HEK293 (cell line): Measurements from ENCODE around the gene CS.
A peak's percentile ranks its signal among the peaks of the same experiment; 100 is the strongest.

Experiments used
- CTCF ChIA-PET: fragments of 350-600 bp; formaldehyde crosslinking; extraction: SDS; loops from one replicate; lab custom pipeline; 2021; ENCODE audit warnings: antibody characterized with exemption; lab: Yijun Ruan, JAX
- POLR2A ChIA-PET: fragments of 300-600 bp; formaldehyde crosslinking; extraction: SDS; loops from one replicate; lab custom pipeline; 2020; ENCODE audit warnings: antibody characterized with exemption, inconsistent platforms; lab: Yijun Ruan, JAX
- H3K27ac ChIP-seq: fragments of 200-500 bp; sonication (Bioruptor generic); 2 replicates; pipeline ENCODE4 v1.5.1; 2014; ENCODE audit warnings: low read depth, low read length, control low read depth, inconsistent platforms; ENCODE audit errors: extremely low read depth
- H3K36me3 ChIP-seq, 2 experiments: fragments of 200-500 bp in 1 of 2; sonication (Bioruptor generic) in 1 of 2; 1 replicate in 1 of 2; 2 replicates in 1 of 2; pipeline ENCODE4 v1.5.1; 2014 to 2017; ENCODE audit warnings: inconsistent platforms in 2 of 2, low read length in 2 of 2; ENCODE audit not compliant: control insufficient read depth in 2 of 2, insufficient read depth in 1 of 2
- H3K4me1 ChIP-seq: fragments of 200-500 bp; sonication (Bioruptor generic); 2 replicates; pipeline ENCODE4 v1.5.1; 2014; ENCODE audit warnings: mild to moderate bottlenecking, low read length, inconsistent platforms; ENCODE audit not compliant: control insufficient read depth, insufficient read depth
- H3K4me3 ChIP-seq: 2 replicates; pipeline ENCODE4 v1.5.1; 2011; ENCODE audit warnings: low read depth, mild to moderate bottlenecking, control low read depth, low read length, moderate library complexity
- H3K9me3 ChIP-seq: fragments of 200-500 bp; sonication (Bioruptor generic); 2 replicates; pipeline ENCODE4 v1.5.1; 2014; ENCODE audit warnings: low read depth, low read length, inconsistent platforms; ENCODE audit not compliant: control insufficient read depth, insufficient read depth
- FEZF1 ChIP-seq: fragments of 450-650 bp; formaldehyde crosslinking; IDR thresholded peaks from 2 replicates; pipeline ENCODE4 v1.5.1; 2016; ENCODE audit warnings: missing biosample characterization, missing genetic modification characterization
- HOXA7 ChIP-seq: sonication (generic); formaldehyde crosslinking; IDR thresholded peaks from 2 replicates; pipeline ENCODE4 v1.8.1; 2022; ENCODE audit warnings: missing genetic modification reagents, borderline replicate concordance
- HOXC10 ChIP-seq: sonication (generic); formaldehyde crosslinking; IDR thresholded peaks from 2 replicates; pipeline ENCODE4 v1.8.1; 2023; ENCODE audit warnings: mild to moderate bottlenecking, missing genetic modification reagents
- KLF1 ChIP-seq: fragments of 450-650 bp; formaldehyde crosslinking; IDR thresholded peaks from 2 replicates; pipeline ENCODE4 v1.5.1; 2016; ENCODE audit warnings: missing biosample characterization, missing genetic modification characterization
- PRDM1 ChIP-seq: fragments of 450-650 bp; formaldehyde crosslinking; IDR thresholded peaks from 2 replicates; pipeline ENCODE4; 2016; ENCODE audit warnings: missing biosample characterization, missing genetic modification characterization
- SALL2 ChIP-seq: fragments of 450-650 bp; formaldehyde crosslinking; IDR thresholded peaks from 2 replicates; pipeline ENCODE4 v1.5.0; 2017; ENCODE audit warnings: missing biosample characterization, mild to moderate bottlenecking, missing genetic modification characterization, borderline replicate concordance
- TRIM28 ChIP-seq: IDR thresholded peaks from 2 replicates; pipeline ENCODE4 v1.6.1; 2011; ENCODE audit warnings: low read length, control low read depth, borderline replicate concordance
- YY1 ChIP-seq: fragments of 450-650 bp; formaldehyde crosslinking; IDR thresholded peaks from 2 replicates; pipeline ENCODE4 v1.5.1; 2018; ENCODE audit warnings: missing biosample characterization, missing genetic modification characterization
- ZBTB8A ChIP-seq: fragments of 450-650 bp; formaldehyde crosslinking; IDR thresholded peaks from 2 replicates; pipeline ENCODE4 v1.5.1; 2016; ENCODE audit warnings: missing biosample characterization, missing genetic modification characterization
- ZNF146 ChIP-seq: fragments of 450-650 bp; formaldehyde crosslinking; IDR thresholded peaks from 2 replicates; pipeline ENCODE4 v1.5.1; 2016; ENCODE audit warnings: missing biosample characterization, missing genetic modification characterization
- ZNF169 ChIP-seq: fragments of 450-650 bp; formaldehyde crosslinking; IDR thresholded peaks from 2 replicates; pipeline ENCODE4 v1.5.1; 2016; ENCODE audit warnings: missing biosample characterization, missing genetic modification characterization
- ZNF184 ChIP-seq: fragments of 450-650 bp; IDR thresholded peaks from 2 replicates; pipeline ENCODE4 v1.5.1; 2018; ENCODE audit warnings: missing biosample characterization, mild to moderate bottlenecking, missing genetic modification characterization
- ZNF19 ChIP-seq: fragments of 450-650 bp; formaldehyde crosslinking; IDR thresholded peaks from 2 replicates; pipeline ENCODE4; 2016; ENCODE audit warnings: missing biosample characterization, missing genetic modification characterization, low read depth
- ZNF366 ChIP-seq: fragments of 450-650 bp; formaldehyde crosslinking; conservative IDR thresholded peaks from 2 replicates; pipeline ENCODE4 v1.5.1; 2016; ENCODE audit warnings: missing biosample characterization, missing genetic modification characterization
- ZNF473 ChIP-seq: fragments of 450-650 bp; formaldehyde crosslinking; IDR thresholded peaks from 2 replicates; pipeline ENCODE4 v1.5.1; 2017; ENCODE audit warnings: missing biosample characterization, missing genetic modification characterization
- ZNF48 ChIP-seq: fragments of 450-650 bp; formaldehyde crosslinking; IDR thresholded peaks from 2 replicates; pipeline ENCODE4 v1.5.1; 2016; ENCODE audit warnings: missing biosample characterization, missing genetic modification characterization
- ZNF521 ChIP-seq: fragments of 450-650 bp; formaldehyde crosslinking; IDR thresholded peaks from 2 replicates; pipeline ENCODE4 v1.5.1; 2017; ENCODE audit warnings: missing biosample characterization, mild to moderate bottlenecking, missing genetic modification characterization
- ZNF549 ChIP-seq: fragments of 450-650 bp; IDR thresholded peaks from 2 replicates; pipeline ENCODE4 v1.5.1; 2018; ENCODE audit warnings: missing biosample characterization, missing genetic modification characterization, mild to moderate bottlenecking, inconsistent platforms, moderate library complexity
- ZNF560 ChIP-seq: fragments of 450-650 bp; formaldehyde crosslinking; IDR thresholded peaks from 2 replicates; pipeline ENCODE4 v1.5.1; 2017; ENCODE audit warnings: missing biosample characterization, missing genetic modification characterization, borderline replicate concordance
- ZNF596 ChIP-seq: fragments of 450-650 bp; IDR thresholded peaks from 2 replicates; pipeline ENCODE4 v1.5.0; 2018; ENCODE audit warnings: missing biosample characterization, mild to moderate bottlenecking, missing genetic modification characterization, moderate library complexity
- ZNF600 ChIP-seq: fragments of 450-650 bp; formaldehyde crosslinking; IDR thresholded peaks from 2 replicates; pipeline ENCODE4 v1.5.1; 2016; ENCODE audit warnings: missing biosample characterization, missing genetic modification characterization
- ZSCAN23 ChIP-seq: fragments of 450-650 bp; formaldehyde crosslinking; IDR thresholded peaks from 2 replicates; pipeline ENCODE4 v1.5.1; 2016; ENCODE audit warnings: missing biosample characterization, missing genetic modification characterization
- TF ChIP-seq, protein P1 (sequence below): fragments of 450-650 bp; formaldehyde crosslinking; IDR thresholded peaks from 2 replicates; pipeline ENCODE4 v1.5.1; 2016; ENCODE audit warnings: missing biosample characterization, missing genetic modification characterization
- TF ChIP-seq, protein P2 (sequence below): fragments of 450-650 bp; formaldehyde crosslinking; conservative IDR thresholded peaks from 2 replicates; pipeline ENCODE4 v1.5.1; 2016; ENCODE audit warnings: low read depth, missing biosample characterization, missing genetic modification characterization
- TF ChIP-seq, protein P3 (sequence below): fragments of 450-650 bp; formaldehyde crosslinking; conservative IDR thresholded peaks from 2 replicates; pipeline ENCODE4 v1.5.1; 2016; ENCODE audit warnings: low read depth, missing biosample characterization, missing genetic modification characterization

Gene CS

DNA sequence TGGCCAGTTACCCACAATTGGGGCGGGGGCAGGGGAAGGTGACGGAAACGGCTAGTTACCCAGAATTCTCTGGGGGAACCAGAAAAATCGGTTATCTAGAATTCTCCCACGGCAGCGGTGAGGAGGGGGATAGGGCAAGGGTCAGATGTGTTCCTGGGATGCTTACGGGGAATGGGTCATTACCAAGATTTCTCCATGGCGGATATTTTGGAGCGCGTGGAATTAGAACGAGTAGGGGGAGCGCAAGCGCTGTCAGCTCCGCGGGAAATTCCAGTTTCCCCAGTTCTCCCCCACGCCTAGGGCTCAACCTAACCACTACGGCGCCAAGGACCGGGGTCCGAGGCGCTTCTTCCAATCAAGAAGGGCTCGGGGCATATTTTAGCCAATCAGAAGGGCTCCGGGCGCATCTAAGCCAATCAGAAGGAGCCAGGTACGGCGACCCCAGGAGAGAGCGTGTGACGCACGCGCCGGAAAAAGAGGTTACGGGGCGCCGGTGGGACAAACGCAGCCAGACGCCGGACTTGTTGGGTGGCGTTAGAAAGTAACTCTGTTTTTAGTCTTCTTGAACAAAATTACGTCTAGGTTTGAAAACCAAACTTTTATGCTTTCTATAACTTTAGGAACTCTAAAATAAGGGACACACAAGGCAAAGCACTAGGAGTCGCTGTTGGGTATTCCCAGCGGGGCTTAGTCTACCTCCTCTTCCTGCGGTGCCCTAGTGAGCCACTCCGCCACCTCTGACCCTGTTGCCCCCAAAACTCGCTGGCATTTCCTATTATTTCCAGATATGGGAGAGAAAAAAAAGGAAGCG, 33.8 kb upstream of the CS start, which contains the start of gene PAN2 (continued):
- peak; percentile 88 for TF ChIP-seq ZNF596
- TF ChIP-seq, protein P1, sequence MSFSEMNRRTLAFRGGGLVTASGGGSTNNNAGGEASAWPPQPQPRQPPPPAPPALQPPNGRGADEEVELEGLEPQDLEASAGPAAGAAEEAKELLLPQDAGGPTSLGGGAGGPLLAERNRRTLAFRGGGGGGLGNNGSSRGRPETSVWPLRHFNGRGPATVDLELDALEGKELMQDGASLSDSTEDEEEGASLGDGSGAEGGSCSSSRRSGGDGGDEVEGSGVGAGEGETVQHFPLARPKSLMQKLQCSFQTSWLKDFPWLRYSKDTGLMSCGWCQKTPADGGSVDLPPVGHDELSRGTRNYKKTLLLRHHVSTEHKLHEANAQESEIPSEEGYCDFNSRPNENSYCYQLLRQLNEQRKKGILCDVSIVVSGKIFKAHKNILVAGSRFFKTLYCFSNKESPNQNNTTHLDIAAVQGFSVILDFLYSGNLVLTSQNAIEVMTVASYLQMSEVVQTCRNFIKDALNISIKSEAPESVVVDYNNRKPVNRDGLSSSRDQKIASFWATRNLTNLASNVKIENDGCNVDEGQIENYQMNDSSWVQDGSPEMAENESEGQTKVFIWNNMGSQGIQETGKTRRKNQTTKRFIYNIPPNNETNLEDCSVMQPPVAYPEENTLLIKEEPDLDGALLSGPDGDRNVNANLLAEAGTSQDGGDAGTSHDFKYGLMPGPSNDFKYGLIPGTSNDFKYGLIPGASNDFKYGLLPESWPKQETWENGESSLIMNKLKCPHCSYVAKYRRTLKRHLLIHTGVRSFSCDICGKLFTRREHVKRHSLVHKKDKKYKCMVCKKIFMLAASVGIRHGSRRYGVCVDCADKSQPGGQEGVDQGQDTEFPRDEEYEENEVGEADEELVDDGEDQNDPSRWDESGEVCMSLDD (tag by site-specific recombination): peak; percentile 92

DNA sequence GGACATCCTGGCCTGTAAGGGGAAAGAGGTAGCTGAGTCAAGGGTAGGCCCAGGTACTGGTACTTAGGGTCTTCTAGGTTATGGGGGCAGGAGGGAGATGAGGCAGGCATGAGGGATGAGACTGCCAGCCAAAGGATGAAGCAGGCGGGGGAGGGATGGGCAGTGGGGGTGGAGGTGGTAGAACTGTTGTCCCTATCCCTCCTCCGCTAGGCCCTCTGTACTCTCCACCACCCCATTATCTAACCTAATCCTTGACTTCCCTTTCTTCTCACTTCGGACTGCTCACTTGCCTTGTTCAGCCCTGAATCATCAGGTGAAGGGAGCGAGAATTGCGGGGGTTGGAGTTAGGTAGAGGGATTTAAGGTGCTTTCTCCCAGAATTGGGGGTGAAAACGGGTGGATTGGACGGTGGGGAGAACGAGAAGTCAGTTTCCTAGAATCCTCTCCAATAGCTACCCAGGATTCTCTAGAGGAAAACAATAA, 33.1 kb upstream of the CS start:
- peak overlapping the region; percentile 63 for H3K4me3 ChIP-seq
- no peaks in the 10 kb centered on the region for H3K9me3 ChIP-seq
- H3K36me3 ChIP-seq: peaks cover 0 to 6% of the 10 kb centered on the region in 2 experiments; a peak in 2 of 3 replicates
- CTCF ChIA-PET: interaction anchor here (0.6 to 1.4 kb wide), 3 partner anchors 13 to 38 kb away, joined by 4 to 6 read pairs (median 5); no protein-coding TSS in a partner anchor
- H3K27ac ChIP-seq: peak overlapping the region; percentile 80
- POLR2A ChIA-PET: interaction anchor here (0.6 to 3.4 kb wide), 11 partner anchors 11 to 206 kb away, joined by 3 to 32 read pairs (median 4); partner anchors contain the start of genes CNPY2, ESYT1, SMARCC2 and STAT2
- H3K4me1 ChIP-seq: peaks cover 5% of the 10 kb centered on the region
- TF ChIP-seq ZNF146 (no peak), HOXA7 (CRISPR knock-in tag) (no peak), ZNF169 (tag by site-specific recombination) (no peak), ZBTB8A (tag by site-specific recombination) (no peak), ZNF366 (0 out of 2 replicates have a peak, but pooled peaks have one; percentile 14), ZNF184 (tag by site-specific recombination) (no peak), TRIM28 (no peak), FEZF1 (tag by site-specific recombination) (peak; percentile 12; the same call in 1 of the 2 replicates), HOXC10 (CRISPR knock-in tag) (no peak), ZNF521 (no peak), ZNF19 (no peak), KLF1 (tag by site-specific recombination) (no peak), SALL2 (tag by site-specific recombination) (no peak), ZNF48 (no peak), ZNF560 (tag by site-specific recombination) (no peak), ZNF600 (tag by site-specific recombination) (no peak), ZNF473 (no peak), PRDM1 (tag by site-specific recombination) (peak; percentile 36; the same call in 1 of the 2 replicates), ZNF549 (no peak), YY1 (tag by site-specific recombination) (no peak), ZSCAN23 (no peak)
- TF ChIP-seq, protein P2, sequence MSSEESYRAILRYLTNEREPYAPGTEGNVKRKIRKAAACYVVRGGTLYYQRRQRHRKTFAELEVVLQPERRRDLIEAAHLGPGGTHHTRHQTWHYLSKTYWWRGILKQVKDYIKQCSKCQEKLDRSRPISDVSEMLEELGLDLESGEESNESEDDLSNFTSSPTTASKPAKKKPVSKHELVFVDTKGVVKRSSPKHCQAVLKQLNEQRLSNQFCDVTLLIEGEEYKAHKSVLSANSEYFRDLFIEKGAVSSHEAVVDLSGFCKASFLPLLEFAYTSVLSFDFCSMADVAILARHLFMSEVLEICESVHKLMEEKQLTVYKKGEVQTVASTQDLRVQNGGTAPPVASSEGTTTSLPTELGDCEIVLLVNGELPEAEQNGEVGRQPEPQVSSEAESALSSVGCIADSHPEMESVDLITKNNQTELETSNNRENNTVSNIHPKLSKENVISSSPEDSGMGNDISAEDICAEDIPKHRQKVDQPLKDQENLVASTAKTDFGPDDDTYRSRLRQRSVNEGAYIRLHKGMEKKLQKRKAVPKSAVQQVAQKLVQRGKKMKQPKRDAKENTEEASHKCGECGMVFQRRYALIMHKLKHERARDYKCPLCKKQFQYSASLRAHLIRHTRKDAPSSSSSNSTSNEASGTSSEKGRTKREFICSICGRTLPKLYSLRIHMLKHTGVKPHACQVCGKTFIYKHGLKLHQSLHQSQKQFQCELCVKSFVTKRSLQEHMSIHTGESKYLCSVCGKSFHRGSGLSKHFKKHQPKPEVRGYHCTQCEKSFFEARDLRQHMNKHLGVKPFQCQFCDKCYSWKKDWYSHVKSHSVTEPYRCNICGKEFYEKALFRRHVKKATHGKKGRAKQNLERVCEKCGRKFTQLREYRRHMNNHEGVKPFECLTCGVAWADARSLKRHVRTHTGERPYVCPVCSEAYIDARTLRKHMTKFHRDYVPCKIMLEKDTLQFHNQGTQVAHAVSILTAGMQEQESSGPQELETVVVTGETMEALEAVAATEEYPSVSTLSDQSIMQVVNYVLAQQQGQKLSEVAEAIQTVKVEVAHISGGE (tag by site-specific recombination): no peak
- TF ChIP-seq, protein P3, sequence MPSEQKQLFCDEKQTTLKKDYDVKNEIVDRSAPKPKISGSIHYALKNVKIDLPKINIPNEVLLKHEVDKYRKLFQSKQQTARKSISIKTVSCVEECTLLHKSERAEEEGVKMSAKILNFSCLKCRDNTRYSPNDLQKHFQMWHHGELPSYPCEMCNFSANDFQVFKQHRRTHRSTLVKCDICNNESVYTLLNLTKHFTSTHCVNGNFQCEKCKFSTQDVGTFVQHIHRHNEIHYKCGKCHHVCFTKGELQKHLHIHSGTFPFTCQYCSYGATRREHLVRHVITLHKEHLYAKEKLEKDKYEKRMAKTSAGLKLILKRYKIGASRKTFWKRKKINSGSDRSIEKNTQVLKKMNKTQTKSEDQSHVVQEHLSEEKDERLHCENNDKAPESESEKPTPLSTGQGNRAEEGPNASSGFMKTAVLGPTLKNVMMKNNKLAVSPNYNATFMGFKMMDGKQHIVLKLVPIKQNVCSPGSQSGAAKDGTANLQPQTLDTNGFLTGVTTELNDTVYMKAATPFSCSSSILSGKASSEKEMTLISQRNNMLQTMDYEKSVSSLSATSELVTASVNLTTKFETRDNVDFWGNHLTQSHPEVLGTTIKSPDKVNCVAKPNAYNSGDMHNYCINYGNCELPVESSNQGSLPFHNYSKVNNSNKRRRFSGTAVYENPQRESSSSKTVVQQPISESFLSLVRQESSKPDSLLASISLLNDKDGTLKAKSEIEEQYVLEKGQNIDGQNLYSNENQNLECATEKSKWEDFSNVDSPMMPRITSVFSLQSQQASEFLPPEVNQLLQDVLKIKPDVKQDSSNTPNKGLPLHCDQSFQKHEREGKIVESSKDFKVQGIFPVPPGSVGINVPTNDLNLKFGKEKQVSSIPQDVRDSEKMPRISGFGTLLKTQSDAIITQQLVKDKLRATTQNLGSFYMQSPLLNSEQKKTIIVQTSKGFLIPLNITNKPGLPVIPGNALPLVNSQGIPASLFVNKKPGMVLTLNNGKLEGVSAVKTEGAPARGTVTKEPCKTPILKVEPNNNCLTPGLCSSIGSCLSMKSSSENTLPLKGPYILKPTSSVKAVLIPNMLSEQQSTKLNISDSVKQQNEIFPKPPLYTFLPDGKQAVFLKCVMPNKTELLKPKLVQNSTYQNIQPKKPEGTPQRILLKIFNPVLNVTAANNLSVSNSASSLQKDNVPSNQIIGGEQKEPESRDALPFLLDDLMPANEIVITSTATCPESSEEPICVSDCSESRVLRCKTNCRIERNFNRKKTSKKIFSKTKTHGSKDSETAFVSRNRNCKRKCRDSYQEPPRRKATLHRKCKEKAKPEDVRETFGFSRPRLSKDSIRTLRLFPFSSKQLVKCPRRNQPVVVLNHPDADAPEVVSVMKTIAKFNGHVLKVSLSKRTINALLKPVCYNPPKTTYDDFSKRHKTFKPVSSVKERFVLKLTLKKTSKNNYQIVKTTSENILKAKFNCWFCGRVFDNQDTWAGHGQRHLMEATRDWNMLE: no peak
